ENCODE data around the gene HP1BP3.

The HP1BP3 gene

DNA sequence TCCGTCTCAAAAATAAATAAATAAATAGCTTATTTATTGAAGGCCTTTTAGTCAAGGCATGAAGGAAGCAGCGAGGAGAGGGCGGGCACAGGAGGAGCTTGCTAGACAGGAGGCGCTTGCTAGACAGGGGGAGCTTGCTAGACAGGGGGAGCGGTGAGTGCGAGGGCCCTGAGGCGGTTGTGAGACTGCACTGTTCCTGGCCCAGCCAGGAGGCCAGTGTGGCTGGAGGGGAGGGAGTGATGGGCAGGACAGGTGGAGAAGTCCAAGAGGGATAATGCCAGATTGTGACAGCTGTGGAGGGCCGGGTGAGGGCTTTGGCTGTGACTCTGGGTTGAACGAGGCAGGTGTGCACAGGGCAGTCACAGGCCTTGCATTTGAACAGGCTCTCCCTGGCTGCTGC, 87.5 kb downstream of the HP1BP3 start:
- intact Hi-C loops (cut with DNase I), result loop anchor here (10.0 kb wide), 1 partner anchor 285 kb away; no protein-coding TSS in a partner anchor
- DNase-seq, result peak in 1 of 10 donors; percentile 72

GRCh38 chr1:20698195-20698910, 88.8 kb downstream of the HP1BP3 start:
- intact Hi-C loops (cut with DNase I), result loop anchor here (10.0 kb wide), 1 partner anchor 286 kb away; no protein-coding TSS in a partner anchor

GRCh38 chr1:20697563-20697962, 89.5 kb downstream of the HP1BP3 start:
- intact Hi-C loops (cut with DNase I), result loop anchor here (10.0 kb wide), 1 partner anchor 287 kb away; no protein-coding TSS in a partner anchor
- no peak for DNase-seq

More at GRCh38 chr1:20698195-20698910, 88.8 kb downstream of the HP1BP3 start:
- DNase-seq, result peak in 1 of 10 donors; percentile 63

DNA sequence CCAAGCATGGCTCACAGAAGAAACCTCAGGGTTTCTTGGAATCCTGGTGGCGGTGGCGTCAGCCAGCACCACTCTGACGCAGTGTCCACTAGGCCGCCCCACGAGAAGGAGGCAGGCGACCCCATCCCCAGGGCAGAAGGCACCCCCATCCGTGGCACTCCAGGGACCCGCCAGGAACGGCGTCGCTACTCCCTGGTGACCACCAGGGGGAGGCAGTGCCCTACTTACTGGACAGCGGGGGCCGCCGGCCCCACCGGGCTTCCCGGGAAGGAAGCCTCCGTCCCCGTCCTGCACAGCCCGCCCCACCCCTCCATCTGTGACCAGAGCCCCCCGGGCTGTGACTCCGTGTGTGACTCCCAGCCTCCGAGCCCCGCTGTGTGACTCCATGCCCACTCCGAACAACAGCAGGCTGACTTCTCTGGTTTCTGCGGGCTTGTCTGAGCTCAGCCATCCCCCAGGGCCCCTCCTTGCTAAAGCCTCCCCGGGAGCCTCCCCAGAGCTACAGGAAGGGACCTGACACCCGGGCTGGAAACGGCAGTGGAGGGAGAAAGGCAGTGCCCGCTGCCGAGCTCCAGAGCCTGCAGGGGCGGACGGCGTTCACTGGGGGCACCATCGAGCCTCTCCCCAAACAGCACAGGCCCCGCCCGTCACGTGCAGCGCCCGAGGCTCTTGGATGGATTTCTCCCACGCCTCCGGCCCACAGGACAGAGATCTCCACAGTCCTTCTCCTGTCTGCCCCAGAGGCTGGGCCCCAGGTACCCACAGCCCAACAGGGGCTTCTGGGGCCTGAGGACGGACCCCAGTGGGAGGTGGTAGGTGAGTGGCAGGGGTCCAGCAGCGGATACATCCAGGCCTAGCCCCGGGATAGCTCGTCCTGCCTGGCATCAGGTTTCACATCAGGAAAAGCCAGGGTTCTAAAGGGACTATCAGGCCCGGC, 90.4 kb downstream of the HP1BP3 start:
- DNase-seq, result peak; percentile 71 to 97 (median 84)
- intact Hi-C loops (cut with DNase I), result loop anchor here (1.0 to 10.0 kb wide), 2 partner anchors 288 to 499 kb away; no protein-coding TSS in a partner anchor

DNA sequence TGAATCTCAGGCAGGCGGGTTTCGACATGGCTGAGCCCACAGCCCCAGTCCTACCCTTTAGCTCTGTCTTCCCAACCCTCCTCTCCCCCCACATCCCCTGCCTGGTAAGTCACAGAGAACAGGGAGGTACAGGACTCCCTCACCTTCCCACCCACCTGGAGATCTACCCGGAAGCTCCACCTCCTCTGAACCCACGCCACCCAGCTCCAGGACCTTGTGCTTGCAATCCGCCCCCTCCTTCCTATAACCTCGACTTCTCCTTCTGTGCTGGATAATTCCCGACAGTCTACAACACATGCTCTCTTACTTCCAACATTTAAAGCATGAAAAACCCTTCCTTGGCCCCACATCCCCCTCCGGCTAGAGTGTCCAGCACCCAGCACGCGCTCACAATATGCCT, 91.6 kb downstream of the HP1BP3 start:
- intact Hi-C loops (cut with DNase I), result loop anchor here (10.0 kb wide), 1 partner anchor 289 kb away; no protein-coding TSS in a partner anchor
- no peak for DNase-seq

DNA sequence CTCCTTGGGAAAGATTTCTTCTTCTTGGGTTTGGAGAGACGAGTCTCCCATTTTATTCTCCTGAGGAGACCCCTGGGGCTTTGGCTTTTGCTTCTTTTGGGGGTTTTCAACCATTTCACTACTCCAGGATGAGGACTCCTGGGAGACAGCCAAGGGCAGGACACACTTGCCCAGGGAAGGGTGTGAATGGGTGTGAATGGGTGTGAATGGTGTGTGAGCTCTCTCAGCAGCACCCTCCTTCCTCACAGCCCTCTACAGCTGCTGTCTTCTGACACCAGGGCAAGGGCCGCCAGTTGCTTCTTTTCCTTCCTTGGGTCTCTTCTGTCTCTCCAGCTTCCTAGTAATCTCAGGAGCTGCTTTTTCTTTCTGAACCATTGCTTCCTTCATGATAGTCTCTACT, 93.5 kb downstream of the HP1BP3 start:
- intact Hi-C loops (cut with DNase I), result loop anchor here (10.0 kb wide), 1 partner anchor 291 kb away; no protein-coding TSS in a partner anchor
- DNase-seq, result peak in 1 of 10 donors; percentile 21

Measured in posterior cingulate gyrus (tissue), 11 donors.